Measurements from ENCODE around the gene LAMC1.
"Not testable (repeated sequence)": the region's sequence is repeated elsewhere in the genome, so short reads cannot be mapped to it uniquely, and the experiment has no call there.

The LAMC1 gene

GRCh38 chr1:183114441-183114840, 91.2 kb downstream of the LAMC1 start:
- DNase-seq = no peak

GRCh38 chr1:183116416-183116815, 93.2 kb downstream of the LAMC1 start:
- no peak for DNase-seq

GRCh38 chr1:183121609-183122008, 98.4 kb downstream of the LAMC1 start:
- DNase-seq = no peak

GRCh38 chr1:183124259-183124658, 101.0 kb downstream of the LAMC1 start:
- peak; percentile 27 for DNase-seq

- no peak for DNase-seq
These were observed 102.2 kb downstream of the LAMC1 start for GRCh38 chr1:183125279-183125999.

- DNase-seq = no peak
These were observed 102.8 kb downstream of the LAMC1 start for GRCh38 chr1:183126000-183126366.

- DNase-seq = no peak
These were observed 103.3 kb downstream of the LAMC1 start for GRCh38 chr1:183126528-183126927.

- DNase-seq = no peak
These were observed 106.9 kb downstream of the LAMC1 start for GRCh38 chr1:183129921-183130690.

GRCh38 chr1:183131166-183131565, 107.9 kb downstream of the LAMC1 start:
- DNase-seq = no peak

GRCh38 chr1:183135336-183135735, 112.1 kb downstream of the LAMC1 start:
- no peak for DNase-seq

- no peak for DNase-seq
These were observed 114.6 kb downstream of the LAMC1 start for GRCh38 chr1:183137782-183138181.

GRCh38 chr1:183138301-183138700, 115.1 kb downstream of the LAMC1 start:
- DNase-seq = no peak

- peak; percentile 76 for DNase-seq
These were observed 116.2 kb downstream of the LAMC1 start for GRCh38 chr1:183139281-183139942.

GRCh38 chr1:183140633-183141032, 117.4 kb downstream of the LAMC1 start:
- no peak for DNase-seq

- DNase-seq = no peak
These were observed 119.0 kb downstream of the LAMC1 start for GRCh38 chr1:183142171-183142570.

- DNase-seq = no peak
These were observed 120.5 kb downstream of the LAMC1 start for GRCh38 chr1:183143576-183144315.

GRCh38 chr1:183144752-183145151, 121.5 kb downstream of the LAMC1 start:
- no peak for DNase-seq

- no peak for DNase-seq
These were observed 124.5 kb downstream of the LAMC1 start for GRCh38 chr1:183147735-183148134.

- no peak for DNase-seq
These were observed 125.4 kb downstream of the LAMC1 start for GRCh38 chr1:183148599-183148998.

GRCh38 chr1:183149273-183149672, 126.1 kb downstream of the LAMC1 start:
- no peak for DNase-seq

GRCh38 chr1:183150032-183150431, 126.8 kb downstream of the LAMC1 start:
- not testable (repeated sequence) for DNase-seq

- no peak for DNase-seq
These were observed 127.2 kb downstream of the LAMC1 start for GRCh38 chr1:183150445-183150844.

- no peak for DNase-seq
These were observed 129.0 kb downstream of the LAMC1 start for GRCh38 chr1:183152180-183152579.
